Rectal smooth muscle tissue (tissue), 1 donor: ENCODE measurements around the gene NTRK2.

Experiments used
- H3K27ac ChIP-seq: one replicate; pipeline ENCODE4 v1.7.0; 2013; ENCODE audit warnings: low read depth, low read length, inconsistent platforms
- H3K27me3 ChIP-seq: one replicate; pipeline ENCODE4 v1.7.0; 2013; ENCODE audit warnings: low read length; ENCODE audit not compliant: control insufficient read depth, insufficient read depth
- H3K36me3 ChIP-seq: one replicate; pipeline ENCODE4 v1.7.0; 2013; ENCODE audit warnings: low read length; ENCODE audit not compliant: control insufficient read depth, insufficient read depth
- H3K4me1 ChIP-seq: one replicate; pipeline ENCODE4 v1.7.0; 2013; ENCODE audit warnings: low read length; ENCODE audit not compliant: control insufficient read depth, insufficient read depth
- H3K4me3 ChIP-seq: one replicate; pipeline ENCODE4 v1.7.0; 2013; ENCODE audit warnings: low read length
- H3K9ac ChIP-seq: one replicate; pipeline ENCODE4 v1.7.0; 2013; ENCODE audit warnings: low read length

The NTRK2 gene

DNA sequence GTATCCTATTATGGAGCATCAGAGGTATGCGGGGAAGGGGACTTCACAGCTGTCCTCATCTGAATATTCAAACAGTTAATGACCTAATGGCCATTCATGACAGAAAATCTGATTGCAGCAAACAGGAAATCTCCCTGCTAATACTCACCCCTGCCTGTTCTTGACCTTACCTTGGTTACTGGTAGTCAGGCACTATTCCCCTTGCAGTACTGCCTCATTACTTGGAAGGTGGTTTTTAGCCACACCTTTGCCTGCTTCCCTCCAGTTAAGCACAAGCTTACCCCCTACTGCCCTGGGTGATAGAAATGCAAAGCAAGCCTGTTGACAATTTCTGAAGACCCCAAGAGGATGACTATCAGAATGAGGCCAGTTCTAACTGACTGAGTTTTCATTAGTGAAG lies 332.4 kb downstream of the NTRK2 start:
- no peaks in the 10 kb centered on the region for H3K4me1 ChIP-seq
- H3K4me3 ChIP-seq: no peak overlapping the region
- no peaks in the 10 kb centered on the region for H3K27me3 ChIP-seq
- no peak overlapping the region for H3K27ac ChIP-seq
- no peak overlapping the region for H3K9ac ChIP-seq
- no peaks in the 10 kb centered on the region for H3K36me3 ChIP-seq

DNA sequence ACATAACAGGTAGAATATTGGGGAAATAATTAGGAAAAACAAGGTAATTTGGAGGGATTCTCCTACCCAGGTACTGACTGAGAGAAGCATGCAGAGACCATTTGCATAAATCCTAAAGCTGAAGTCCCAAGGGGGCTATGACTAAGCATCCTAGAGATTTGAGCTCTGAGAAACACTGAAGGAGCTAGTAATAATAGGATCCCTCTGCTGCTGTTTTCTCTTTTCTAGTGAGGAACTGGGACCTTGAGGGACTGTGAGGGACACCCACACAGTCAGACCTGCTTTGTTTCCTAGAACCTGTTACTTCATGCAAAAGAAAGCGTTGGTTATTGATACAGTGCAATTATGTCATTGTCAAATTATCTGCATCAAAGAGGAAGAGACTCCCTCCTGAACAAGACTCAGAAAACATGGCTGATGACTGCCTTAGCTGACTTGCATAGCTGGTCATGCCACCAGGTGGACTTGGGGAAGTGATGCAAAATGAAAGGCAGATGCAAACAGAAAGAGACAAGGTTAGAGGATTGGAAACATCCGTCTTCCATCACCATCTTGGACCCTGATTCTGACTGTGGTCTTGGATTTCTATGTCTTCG lies 335.4 kb downstream of the NTRK2 start:
- Histone ChIP-seq H3K36me3 (no peaks in the 10 kb centered on the region), H3K9ac (no peak overlapping the region), H3K27ac (no peak overlapping the region), H3K4me1 (no peaks in the 10 kb centered on the region), H3K27me3 (no peaks in the 10 kb centered on the region), H3K4me3 (no peak overlapping the region)

DNA sequence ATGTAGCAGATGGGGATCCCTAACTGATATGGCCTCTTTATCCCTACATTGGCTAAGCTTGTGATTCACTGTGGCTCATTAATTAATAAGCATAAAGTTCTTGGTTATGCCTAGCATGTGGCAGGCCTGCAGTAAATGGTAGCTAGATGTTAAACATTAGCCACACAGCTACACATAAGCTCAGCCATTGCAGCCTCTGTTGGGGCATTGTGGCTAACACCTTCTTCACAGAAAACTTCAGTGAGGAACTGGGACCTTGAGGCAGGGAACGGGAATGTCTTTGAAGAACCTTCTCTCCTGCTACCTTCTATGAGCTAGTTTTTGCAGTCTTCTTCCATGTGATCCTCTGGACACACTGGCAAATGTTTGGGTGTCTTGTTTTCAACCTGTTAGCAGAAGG lies 338.2 kb downstream of the NTRK2 start:
- Histone ChIP-seq H3K4me1 (no peaks in the 10 kb centered on the region), H3K9ac (no peak overlapping the region), H3K4me3 (no peak overlapping the region), H3K27me3 (no peaks in the 10 kb centered on the region), H3K27ac (no peak overlapping the region), H3K36me3 (no peaks in the 10 kb centered on the region)

DNA sequence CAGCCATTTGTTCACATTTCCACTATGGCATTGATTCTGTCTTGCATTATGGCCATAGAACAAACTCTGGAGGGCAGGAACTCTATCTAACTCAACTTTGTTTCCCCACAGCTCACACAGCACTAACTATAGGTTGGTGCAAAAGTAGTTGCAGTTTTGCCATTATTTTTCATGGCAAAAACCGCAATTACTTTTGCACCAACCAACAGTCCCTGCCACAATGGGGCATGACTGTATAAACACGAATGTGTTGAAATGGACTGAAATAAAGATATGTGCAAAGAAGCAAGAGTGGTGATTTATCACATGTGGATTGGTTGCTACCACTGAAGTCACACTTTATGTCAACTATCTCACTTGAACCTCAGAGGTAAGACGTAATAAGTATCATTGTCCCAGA lies 338.7 kb downstream of the NTRK2 start:
- no peaks in the 10 kb centered on the region for H3K4me1 ChIP-seq
- H3K27ac ChIP-seq: no peak overlapping the region
- H3K36me3 ChIP-seq: no peaks in the 10 kb centered on the region
- H3K4me3 ChIP-seq: no peak overlapping the region
- H3K9ac ChIP-seq: no peak overlapping the region
- no peaks in the 10 kb centered on the region for H3K27me3 ChIP-seq

DNA sequence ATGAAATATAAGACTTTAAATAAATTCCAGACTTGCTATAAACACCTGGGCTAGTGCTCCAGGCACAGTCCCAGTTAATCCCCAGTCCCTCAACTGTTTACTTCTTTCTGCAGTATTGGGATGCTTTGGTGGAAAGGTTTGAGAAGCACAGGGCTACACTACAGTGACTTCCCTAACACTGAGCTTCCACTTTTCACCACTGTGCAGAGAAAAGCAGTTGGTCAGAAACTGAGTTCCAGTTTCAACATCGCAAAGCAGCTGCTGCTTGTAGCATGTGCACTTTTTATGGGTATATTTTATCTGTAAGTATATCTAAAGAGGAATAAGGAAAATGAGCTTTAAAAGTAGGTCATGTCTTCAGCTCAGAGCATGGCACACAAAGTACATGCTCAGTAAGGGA lies 339.7 kb downstream of the NTRK2 start:
- Histone ChIP-seq H3K27me3 (no peaks in the 10 kb centered on the region), H3K4me1 (no peaks in the 10 kb centered on the region), H3K4me3 (no peak overlapping the region), H3K36me3 (no peaks in the 10 kb centered on the region), H3K9ac (no peak overlapping the region), H3K27ac (no peak overlapping the region)

DNA sequence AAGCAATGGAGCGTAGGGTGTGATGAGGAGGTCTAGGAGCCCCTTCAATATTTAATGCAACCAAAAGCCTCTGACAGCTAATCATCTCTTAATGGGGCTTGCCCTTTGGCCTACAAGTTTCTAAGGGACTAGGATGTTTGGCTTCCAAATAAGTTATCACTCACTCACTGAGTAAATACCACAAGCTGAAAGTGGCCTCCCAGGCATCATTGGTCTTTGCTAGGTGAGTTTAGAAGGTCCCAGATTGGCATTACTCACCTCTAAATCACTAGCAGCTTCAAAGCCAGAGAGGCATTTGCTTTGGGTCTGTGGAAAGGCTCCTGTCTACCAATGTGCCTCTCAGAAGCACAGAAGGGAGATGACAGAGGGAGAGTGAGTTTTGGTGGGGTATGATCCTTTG lies 344.2 kb downstream of the NTRK2 start:
- H3K36me3 ChIP-seq: no peaks in the 10 kb centered on the region
- no peak overlapping the region for H3K9ac ChIP-seq
- no peak overlapping the region for H3K4me3 ChIP-seq
- H3K27me3 ChIP-seq: no peaks in the 10 kb centered on the region
- no peaks in the 10 kb centered on the region for H3K4me1 ChIP-seq
- H3K27ac ChIP-seq: no peak overlapping the region

DNA sequence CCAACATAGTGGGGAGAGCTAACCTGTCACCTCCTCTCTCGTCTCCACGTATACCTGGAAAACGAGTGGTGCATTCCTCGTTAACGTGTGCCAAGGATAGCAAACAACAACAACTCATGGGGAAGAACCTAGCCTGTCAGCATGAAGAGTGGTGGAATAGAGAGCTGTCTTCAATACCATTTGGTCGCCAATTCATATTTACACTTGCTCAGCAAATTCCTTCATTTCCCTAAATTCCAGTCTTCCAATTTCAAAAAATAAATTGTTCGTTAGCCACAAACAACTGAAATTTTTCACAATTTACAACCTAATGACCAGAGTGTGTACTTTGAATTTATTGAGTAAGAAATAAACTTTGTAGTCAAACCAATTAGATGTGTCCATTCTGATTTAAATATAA lies 344.8 kb downstream of the NTRK2 start:
- Histone ChIP-seq H3K4me1 (no peaks in the 10 kb centered on the region), H3K27me3 (no peaks in the 10 kb centered on the region), H3K27ac (no peak overlapping the region), H3K36me3 (no peaks in the 10 kb centered on the region), H3K4me3 (no peak overlapping the region), H3K9ac (no peak overlapping the region)

DNA sequence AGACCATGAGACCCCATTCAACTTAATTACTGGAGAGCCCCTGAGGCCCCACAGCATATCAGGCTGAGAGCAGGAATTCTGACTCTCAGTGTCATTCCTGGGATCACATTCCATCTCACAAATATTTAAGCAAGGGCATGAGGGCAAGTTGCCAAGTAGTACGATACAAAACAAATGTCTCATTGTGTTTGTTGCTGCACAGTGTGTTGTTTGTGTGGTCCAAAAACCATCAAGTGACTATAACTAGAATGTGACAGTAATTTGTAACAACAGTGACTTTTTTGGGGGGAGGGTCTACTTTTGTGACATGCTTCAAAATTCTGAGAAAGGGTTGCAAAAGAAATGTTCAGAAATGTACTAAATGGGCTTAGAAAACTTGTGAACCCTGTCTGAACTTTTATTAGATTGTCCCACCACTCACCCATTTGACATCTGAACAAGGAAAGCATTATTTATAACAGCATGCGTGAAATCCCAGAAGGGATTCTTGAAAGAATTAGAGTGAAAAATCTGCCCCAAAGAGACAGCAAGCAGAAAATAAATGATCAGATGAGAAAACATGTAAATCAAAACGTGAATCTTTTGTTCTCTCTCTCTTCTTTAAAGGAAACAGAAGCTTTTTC lies 347.0 kb downstream of the NTRK2 start:
- no peaks in the 10 kb centered on the region for H3K27me3 ChIP-seq

DNA sequence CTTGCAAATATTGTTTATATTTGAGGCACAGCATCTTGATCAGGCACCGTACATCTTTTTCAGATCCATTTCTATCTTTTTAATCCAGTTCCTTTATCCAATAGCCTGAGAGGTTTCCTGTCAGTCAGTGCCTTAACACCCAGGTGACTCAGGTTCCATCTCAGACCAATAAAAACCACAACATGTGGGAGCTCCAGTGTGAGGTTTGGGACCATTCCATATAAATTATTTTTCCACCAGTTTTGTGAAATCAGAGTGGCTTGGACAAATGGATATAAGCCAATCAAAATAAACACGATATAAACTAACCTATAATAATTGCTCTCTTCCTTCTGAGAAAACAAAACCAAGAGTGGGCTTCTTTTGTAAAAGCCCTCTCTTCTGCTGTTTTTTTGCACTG lies 351.3 kb downstream of the NTRK2 start:
- H3K36me3 ChIP-seq: no peaks in the 10 kb centered on the region
- no peaks in the 10 kb centered on the region for H3K27me3 ChIP-seq
- no peak overlapping the region for H3K4me3 ChIP-seq
- H3K27ac ChIP-seq: no peak overlapping the region
- H3K4me1 ChIP-seq: no peaks in the 10 kb centered on the region
- no peak overlapping the region for H3K9ac ChIP-seq

More for the DNA sequence above, 347.0 kb downstream of the NTRK2 start:
- no peak overlapping the region for H3K4me3 ChIP-seq
- H3K9ac ChIP-seq: no peak overlapping the region
- H3K4me1 ChIP-seq: no peaks in the 10 kb centered on the region
- no peaks in the 10 kb centered on the region for H3K36me3 ChIP-seq
- H3K27ac ChIP-seq: no peak overlapping the region

DNA sequence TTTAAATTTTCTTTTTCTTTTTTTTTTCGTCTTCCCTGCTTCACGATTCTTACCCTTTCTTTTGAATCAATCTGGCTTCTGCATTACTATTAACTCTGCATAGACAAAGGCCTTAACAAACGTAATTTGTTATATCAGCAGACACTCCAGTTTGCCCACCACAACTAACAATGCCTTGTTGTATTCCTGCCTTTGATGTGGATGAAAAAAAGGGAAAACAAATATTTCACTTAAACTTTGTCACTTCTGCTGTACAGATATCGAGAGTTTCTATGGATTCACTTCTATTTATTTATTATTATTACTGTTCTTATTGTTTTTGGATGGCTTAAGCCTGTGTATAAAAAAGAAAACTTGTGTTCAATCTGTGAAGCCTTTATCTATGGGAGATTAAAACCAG lies 352.2 kb downstream of the NTRK2 start:
- H3K9ac ChIP-seq: no peak overlapping the region
- H3K4me1 ChIP-seq: no peaks in the 10 kb centered on the region
- H3K27ac ChIP-seq: no peak overlapping the region
- H3K27me3 ChIP-seq: no peaks in the 10 kb centered on the region
- H3K4me3 ChIP-seq: no peak overlapping the region
- no peaks in the 10 kb centered on the region for H3K36me3 ChIP-seq

DNA sequence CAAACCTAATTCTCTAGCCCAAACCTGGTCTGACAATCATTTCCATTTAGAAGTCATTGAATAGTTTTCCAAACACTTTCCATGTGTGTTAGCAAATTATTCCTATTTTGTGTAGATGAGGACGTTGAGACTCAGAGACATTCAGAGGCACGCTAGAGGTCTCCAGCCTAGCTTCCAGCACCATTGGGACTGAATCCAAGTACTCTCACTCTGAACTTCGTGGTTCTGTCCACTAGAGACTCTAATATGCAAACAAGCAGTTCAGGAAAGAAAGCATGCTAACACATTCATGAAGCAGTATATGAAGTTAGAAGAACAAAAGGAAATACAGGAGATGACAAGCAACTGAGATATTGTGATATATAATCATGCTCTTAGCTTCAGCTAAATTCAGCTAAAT lies 354.8 kb downstream of the NTRK2 start:
- Histone ChIP-seq H3K27ac (no peak overlapping the region), H3K4me1 (no peaks in the 10 kb centered on the region), H3K27me3 (no peaks in the 10 kb centered on the region), H3K36me3 (no peaks in the 10 kb centered on the region), H3K4me3 (no peak overlapping the region), H3K9ac (no peak overlapping the region)

DNA sequence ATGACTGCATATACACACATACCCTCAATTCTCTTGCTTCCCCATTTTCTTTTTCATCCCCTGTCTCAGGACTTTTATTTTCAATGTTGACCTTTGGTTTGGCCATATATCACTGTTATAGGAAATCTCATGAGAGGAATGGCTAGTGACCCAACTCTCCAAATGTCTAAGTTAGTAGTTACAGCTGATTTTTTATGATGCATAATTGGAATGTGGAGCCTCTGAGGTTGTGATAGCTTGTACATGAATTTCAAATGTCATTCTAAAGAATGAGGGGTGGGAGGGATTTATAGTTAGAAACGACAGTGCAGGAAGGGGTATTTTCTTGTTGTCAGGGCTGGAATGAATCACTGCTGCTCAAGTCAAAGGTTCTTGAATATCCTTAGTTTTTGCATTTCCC lies 356.1 kb downstream of the NTRK2 start:
- Histone ChIP-seq H3K4me1 (no peaks in the 10 kb centered on the region), H3K4me3 (no peak overlapping the region), H3K9ac (no peak overlapping the region), H3K27me3 (no peaks in the 10 kb centered on the region), H3K27ac (no peak overlapping the region), H3K36me3 (no peaks in the 10 kb centered on the region)

DNA sequence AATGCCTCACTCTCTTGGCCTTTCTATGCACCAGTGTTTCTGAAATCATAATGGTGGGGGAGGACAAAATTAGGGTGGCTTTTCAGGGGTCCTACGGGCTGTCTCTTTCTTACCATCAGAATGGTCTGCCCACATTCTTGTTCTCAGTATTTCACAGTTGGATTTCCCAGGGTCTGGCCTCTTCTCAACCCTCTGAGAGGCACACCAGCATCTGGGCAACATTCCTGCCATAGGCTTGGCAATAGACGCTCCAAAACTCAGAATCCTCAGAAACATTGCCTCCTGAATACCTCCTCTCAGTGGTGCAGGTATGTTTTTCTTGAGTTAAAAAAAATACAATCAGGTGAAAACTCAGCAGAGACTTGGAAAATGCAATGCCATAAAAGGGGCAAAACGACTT lies 358.3 kb downstream of the NTRK2 start:
- Histone ChIP-seq H3K27ac (no peak overlapping the region), H3K27me3 (no peaks in the 10 kb centered on the region), H3K4me3 (no peak overlapping the region), H3K9ac (no peak overlapping the region), H3K36me3 (no peaks in the 10 kb centered on the region), H3K4me1 (no peaks in the 10 kb centered on the region)
